GM23338 (cell line): ENCODE results near the gene SMTNL2. TPM values are rescaled to one million over a fixed set of nuclear protein-coding genes. Genes with fewer than 3 reads are reported as not detected.

ENCODE experiments used
- JUNB ChIP-seq: IDR thresholded peaks from one replicate; pipeline ENCODE4 v1.6.1; 2016; ENCODE audit warnings: antibody characterized with exemption; ENCODE audit not compliant: unreplicated experiment
- polyA plus RNA-seq: library from polyadenylated mRNA; unstranded; fragments of >200 nt; fragmentation: Nextera tagmentation; extraction: Ambion mirVana; gene quantifications from 2 replicates; pipeline ENCODE4 v1.2.1, GENCODE V29; 2016
- total RNA-seq: library from RNA; depleted of rRNA; stranded (reverse); fragments of >200 nt; shearing (Covaris generic); gene quantifications from 2 replicates; pipeline ENCODE4 v1.2.3, GENCODE V29; 2014
- TF ChIP-seq, protein P1 (sequence below): IDR thresholded peaks from 2 replicates; pipeline ENCODE4 v1.6.1; 2016; ENCODE audit warnings: antibody characterized with exemption
- TF ChIP-seq, protein P2 (sequence below): fragments of 250-450 bp; sonication (Bioruptor Pico); IDR thresholded peaks from 2 replicates; pipeline ENCODE4 v1.5.0; 2020; ENCODE audit warnings: mild to moderate bottlenecking, moderate library complexity
- TF ChIP-seq, protein P3 (sequence below): IDR thresholded peaks from one replicate; pipeline ENCODE4 v1.6.1; 2018; ENCODE audit warnings: antibody characterized with exemption; ENCODE audit not compliant: unreplicated experiment

SMTNL2 gene
- total and polyA plus RNA-seq, 2 experiments from 2014 or later: 1.3 to 4.3 TPM

GRCh38 chr17:4537451-4538235, 46.7 kb upstream of the SMTNL2 start (continued):
- TF ChIP-seq, protein P1, sequence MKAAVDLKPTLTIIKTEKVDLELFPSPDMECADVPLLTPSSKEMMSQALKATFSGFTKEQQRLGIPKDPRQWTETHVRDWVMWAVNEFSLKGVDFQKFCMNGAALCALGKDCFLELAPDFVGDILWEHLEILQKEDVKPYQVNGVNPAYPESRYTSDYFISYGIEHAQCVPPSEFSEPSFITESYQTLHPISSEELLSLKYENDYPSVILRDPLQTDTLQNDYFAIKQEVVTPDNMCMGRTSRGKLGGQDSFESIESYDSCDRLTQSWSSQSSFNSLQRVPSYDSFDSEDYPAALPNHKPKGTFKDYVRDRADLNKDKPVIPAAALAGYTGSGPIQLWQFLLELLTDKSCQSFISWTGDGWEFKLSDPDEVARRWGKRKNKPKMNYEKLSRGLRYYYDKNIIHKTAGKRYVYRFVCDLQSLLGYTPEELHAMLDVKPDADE: no peak
- TF ChIP-seq JUNB: no peak
- TF ChIP-seq, protein P2, sequence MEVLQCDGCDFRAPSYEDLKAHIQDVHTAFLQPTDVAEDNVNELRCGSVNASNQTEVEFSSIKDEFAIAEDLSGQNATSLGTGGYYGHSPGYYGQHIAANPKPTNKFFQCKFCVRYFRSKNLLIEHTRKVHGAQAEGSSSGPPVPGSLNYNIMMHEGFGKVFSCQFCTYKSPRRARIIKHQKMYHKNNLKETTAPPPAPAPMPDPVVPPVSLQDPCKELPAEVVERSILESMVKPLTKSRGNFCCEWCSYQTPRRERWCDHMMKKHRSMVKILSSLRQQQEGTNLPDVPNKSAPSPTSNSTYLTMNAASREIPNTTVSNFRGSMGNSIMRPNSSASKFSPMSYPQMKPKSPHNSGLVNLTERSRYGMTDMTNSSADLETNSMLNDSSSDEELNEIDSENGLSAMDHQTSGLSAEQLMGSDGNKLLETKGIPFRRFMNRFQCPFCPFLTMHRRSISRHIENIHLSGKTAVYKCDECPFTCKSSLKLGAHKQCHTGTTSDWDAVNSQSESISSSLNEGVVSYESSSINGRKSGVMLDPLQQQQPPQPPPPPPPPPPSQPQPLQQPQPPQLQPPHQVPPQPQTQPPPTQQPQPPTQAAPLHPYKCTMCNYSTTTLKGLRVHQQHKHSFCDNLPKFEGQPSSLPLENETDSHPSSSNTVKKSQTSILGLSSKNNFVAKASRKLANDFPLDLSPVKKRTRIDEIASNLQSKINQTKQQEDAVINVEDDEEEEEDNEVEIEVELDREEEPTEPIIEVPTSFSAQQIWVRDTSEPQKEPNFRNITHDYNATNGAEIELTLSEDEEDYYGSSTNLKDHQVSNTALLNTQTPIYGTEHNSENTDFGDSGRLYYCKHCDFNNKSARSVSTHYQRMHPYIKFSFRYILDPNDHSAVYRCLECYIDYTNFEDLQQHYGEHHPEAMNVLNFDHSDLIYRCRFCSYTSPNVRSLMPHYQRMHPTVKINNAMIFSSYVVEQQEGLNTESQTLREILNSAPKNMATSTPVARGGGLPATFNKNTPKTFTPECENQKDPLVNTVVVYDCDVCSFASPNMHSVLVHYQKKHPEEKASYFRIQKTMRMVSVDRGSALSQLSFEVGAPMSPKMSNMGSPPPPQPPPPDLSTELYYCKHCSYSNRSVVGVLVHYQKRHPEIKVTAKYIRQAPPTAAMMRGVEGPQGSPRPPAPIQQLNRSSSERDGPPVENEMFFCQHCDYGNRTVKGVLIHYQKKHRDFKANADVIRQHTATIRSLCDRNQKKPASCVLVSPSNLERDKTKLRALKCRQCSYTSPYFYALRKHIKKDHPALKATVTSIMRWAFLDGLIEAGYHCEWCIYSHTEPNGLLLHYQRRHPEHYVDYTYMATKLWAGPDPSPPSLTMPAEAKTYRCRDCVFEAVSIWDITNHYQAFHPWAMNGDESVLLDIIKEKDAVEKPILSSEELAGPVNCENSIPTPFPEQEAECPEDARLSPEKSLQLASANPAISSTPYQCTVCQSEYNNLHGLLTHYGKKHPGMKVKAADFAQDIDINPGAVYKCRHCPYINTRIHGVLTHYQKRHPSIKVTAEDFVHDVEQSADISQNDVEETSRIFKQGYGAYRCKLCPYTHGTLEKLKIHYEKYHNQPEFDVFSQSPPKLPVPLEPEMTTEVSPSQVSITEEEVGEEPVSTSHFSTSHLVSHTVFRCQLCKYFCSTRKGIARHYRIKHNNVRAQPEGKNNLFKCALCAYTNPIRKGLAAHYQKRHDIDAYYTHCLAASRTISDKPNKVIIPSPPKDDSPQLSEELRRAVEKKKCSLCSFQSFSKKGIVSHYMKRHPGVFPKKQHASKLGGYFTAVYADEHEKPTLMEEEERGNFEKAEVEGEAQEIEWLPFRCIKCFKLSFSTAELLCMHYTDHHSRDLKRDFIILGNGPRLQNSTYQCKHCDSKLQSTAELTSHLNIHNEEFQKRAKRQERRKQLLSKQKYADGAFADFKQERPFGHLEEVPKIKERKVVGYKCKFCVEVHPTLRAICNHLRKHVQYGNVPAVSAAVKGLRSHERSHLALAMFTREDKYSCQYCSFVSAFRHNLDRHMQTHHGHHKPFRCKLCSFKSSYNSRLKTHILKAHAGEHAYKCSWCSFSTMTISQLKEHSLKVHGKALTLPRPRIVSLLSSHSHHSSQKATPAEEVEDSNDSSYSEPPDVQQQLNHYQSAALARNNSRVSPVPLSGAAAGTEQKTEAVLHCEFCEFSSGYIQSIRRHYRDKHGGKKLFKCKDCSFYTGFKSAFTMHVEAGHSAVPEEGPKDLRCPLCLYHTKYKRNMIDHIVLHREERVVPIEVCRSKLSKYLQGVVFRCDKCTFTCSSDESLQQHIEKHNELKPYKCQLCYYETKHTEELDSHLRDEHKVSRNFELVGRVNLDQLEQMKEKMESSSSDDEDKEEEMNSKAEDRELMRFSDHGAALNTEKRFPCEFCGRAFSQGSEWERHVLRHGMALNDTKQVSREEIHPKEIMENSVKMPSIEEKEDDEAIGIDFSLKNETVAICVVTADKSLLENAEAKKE (CRISPR knock-in tag): no peak
- TF ChIP-seq, protein P3, sequence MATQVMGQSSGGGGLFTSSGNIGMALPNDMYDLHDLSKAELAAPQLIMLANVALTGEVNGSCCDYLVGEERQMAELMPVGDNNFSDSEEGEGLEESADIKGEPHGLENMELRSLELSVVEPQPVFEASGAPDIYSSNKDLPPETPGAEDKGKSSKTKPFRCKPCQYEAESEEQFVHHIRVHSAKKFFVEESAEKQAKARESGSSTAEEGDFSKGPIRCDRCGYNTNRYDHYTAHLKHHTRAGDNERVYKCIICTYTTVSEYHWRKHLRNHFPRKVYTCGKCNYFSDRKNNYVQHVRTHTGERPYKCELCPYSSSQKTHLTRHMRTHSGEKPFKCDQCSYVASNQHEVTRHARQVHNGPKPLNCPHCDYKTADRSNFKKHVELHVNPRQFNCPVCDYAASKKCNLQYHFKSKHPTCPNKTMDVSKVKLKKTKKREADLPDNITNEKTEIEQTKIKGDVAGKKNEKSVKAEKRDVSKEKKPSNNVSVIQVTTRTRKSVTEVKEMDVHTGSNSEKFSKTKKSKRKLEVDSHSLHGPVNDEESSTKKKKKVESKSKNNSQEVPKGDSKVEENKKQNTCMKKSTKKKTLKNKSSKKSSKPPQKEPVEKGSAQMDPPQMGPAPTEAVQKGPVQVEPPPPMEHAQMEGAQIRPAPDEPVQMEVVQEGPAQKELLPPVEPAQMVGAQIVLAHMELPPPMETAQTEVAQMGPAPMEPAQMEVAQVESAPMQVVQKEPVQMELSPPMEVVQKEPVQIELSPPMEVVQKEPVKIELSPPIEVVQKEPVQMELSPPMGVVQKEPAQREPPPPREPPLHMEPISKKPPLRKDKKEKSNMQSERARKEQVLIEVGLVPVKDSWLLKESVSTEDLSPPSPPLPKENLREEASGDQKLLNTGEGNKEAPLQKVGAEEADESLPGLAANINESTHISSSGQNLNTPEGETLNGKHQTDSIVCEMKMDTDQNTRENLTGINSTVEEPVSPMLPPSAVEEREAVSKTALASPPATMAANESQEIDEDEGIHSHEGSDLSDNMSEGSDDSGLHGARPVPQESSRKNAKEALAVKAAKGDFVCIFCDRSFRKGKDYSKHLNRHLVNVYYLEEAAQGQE: no peak
